GM12874 (cell line): ENCODE results near the gene SEMA4D.

ENCODE experiments used
- TF ChIP-seq, protein P1 (sequence below): IDR thresholded peaks from 2 replicates; pipeline ENCODE4 v1.5.1; 2011; ENCODE audit warnings: low read depth, mild to moderate bottlenecking, control low read depth, low read length, moderate library complexity; ENCODE audit not compliant: insufficient read depth

Gene SEMA4D

DNA sequence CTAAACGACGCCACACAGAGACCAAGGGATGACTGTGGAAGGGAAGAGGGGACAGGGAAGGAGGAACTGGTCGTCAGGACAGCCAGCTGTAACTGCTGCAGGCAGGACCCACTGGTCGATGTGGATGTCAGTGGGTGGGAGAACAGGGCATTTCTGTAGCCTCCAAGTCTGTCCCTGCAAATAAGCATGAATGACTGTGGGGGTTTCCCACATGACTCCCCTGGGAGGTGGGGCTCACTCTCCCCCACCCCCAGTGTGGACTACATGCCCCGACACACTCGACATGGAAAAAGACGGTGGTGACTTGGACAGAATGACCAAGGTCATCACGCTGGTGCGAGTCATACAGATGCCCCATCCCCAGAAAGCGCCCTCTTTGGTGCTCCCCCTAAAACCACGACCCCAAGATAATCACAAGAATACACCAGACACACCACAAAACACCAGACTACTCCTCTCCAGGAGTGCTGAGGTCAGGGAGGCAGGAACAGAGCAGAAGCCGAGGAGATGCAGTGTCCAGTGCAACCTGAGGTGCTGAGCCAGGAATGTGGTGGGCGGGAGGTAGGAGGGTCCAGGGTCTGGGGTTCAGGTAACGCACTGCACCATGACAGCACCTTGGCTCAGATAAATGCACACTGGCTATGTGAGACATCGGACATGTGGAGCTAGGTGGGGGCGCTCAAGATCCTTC is 114.7 kb downstream of the SEMA4D start:
- TF ChIP-seq, protein P1, sequence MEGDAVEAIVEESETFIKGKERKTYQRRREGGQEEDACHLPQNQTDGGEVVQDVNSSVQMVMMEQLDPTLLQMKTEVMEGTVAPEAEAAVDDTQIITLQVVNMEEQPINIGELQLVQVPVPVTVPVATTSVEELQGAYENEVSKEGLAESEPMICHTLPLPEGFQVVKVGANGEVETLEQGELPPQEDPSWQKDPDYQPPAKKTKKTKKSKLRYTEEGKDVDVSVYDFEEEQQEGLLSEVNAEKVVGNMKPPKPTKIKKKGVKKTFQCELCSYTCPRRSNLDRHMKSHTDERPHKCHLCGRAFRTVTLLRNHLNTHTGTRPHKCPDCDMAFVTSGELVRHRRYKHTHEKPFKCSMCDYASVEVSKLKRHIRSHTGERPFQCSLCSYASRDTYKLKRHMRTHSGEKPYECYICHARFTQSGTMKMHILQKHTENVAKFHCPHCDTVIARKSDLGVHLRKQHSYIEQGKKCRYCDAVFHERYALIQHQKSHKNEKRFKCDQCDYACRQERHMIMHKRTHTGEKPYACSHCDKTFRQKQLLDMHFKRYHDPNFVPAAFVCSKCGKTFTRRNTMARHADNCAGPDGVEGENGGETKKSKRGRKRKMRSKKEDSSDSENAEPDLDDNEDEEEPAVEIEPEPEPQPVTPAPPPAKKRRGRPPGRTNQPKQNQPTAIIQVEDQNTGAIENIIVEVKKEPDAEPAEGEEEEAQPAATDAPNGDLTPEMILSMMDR = no peak

DNA sequence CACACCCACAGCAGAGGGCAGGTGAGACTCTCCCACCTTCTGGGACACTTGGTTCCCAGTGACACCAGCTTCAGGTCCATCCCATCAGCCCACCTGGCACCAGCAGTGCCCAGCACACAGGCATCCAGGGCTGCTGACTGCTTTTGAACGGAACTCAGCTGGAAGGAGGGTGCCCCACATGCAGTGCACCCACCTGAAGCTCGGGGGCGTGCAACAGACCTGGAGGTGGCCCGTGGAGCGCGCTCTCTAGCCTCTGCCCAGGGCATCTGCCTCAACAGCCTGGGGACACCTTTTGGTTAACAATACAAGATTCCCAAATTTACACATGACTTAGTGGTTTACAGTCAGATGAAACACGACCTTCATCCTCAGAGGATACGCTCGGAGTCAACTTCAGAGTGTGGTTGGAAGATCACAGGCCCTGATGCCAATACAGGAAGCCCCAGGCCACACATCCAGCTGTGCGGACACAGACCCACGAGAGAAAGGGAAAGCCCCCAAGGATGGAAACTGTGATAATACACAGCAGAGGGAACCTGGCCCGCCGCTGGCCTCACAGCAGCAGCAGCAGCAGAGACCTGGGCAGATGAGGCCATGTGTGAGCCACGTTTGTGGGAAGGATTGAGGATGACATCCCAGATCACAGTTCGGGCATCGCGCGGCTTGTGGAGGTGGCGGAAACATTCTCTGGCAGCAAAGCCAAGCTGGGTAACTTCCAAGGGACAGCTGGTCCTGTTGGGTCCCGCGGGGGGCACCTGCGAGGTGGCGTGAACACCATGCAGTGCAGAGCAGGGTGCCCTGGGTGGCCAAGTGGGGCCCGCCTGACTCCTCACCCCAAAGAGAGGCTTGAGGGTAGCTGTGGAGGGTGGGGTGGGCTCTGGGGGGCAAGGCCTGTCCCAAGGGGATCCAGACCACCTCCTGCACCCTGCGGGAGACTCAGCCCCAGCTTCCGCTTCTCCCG is 115.6 kb downstream of the SEMA4D start:
- TF ChIP-seq, protein P1 = no peak

DNA sequence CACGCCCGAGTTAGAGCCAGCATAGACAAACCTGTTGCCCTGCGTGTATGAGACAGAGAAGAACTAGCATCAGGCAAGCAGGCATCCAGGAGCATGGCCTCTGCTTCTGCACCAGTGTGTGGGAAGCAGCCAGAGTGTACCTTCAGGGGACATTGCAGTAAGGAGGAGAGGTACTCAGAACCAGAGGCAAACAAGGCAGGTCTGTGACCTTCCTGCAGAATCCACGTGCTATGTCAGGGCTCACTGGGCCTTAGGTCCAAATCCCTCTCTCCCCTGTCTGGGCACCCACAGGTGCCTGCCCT is 116.7 kb downstream of the SEMA4D start:
- TF ChIP-seq, protein P1 = no peak

DNA sequence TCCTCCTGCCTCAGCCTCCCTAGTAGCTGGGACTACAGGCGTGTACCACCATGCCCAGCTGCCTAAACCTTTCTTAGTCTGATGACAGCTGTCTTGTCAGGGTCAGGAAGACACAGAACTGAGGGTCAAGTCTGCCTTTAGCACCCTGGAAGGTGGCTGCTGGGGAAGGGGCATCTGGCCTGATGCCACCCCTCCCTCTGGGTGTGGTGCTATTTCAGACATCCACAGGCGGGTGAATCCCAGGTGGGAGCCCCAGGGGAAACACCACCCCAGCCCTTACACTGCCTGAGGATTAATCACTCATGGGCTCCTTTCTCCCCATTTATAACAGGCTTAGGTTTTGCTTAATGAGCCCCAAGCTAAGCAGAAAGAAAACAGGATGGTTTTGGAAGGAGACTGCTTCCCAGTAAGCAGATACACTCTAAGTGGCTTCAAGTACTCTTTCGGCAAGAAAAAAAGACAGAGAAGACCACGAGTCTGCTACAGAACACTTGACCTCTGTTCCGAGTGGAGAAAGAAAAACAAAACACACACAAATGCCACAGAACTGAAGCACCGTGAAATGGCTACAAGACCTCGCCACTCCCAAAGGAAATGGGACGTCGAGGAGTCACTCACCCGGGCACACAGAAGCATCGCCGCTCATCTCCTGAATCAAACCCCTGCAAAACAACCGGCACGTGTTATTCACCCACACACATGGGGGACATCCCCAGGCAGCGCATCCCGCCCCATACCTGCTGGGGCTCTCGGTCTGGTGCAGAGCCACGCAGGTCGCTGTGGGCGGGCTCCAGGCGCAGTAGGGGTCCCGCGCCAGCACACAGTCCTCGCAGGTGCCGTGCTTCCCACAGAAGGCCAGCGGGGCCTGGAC is 117.2 kb downstream of the SEMA4D start:
- TF ChIP-seq, protein P1 = no peak

DNA sequence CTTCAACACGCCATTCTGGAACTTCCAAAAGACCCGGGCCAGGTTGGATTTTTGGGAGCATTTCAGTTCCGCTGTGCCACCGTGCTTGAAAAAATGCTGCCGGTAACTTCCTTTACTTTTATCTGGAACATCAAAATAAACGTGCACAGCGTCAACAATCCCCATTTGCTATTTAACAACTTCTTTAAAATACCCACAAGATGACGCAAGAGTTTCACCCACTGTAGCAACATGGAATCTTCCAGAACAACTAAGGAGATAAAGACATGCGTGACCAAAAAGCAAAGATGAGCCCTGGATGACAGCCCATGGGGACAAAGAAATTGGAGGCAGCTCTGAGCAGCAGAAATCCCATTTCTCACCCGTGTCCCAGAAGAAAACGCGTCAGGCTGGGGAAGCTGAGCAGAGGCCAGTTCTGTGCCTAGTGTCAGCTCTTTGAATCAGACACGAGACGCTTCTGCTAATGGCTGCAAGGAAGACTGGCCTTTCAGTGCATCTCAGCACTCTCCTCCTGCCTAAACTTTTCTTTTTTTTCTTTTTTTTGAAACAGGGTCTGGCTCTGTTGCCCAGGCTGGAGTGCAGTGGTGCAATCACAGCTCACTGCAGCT is 118.3 kb downstream of the SEMA4D start:
- TF ChIP-seq, protein P1 = no peak

DNA sequence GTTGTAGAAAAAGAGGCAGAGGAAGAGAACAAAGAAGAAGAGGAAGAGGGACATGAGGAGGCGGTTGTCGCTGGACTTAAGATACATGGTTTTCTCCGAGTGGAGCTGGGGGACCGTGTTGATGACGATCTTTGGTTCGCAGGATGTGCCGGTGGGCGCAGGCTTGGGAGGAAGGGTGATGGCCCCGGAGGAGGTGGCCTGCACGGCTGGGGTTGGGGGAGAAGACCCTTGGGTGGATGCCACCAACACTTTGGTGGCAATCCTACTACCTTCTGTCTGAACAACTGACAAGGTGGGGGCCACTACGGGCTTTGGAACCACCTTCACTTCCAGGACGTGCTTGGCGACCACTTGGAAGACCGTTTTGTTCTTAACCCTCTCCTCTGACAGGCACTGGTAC is 118.9 kb downstream of the SEMA4D start:
- TF ChIP-seq, protein P1 = no peak
